Testis (tissue), 3 donors: ENCODE data around the gene TMEM106C. TPM values are rescaled to one million over a fixed set of nuclear protein-coding genes. Genes with fewer than 3 reads are reported as not detected.

ENCODE experiments used
- DNase-seq: peaks from one replicate; pipeline ENCODE4 v3.0.0-alpha.2; 2019
- H3K27ac ChIP-seq, 2 donors: fragments of 200-600 bp; sonication (generic); one replicate each; pipeline ENCODE4 v1.5.1; 2019
- H3K27me3 ChIP-seq: fragments of 200-600 bp; sonication (generic); one replicate; pipeline ENCODE4 v1.5.1; 2019
- H3K36me3 ChIP-seq: fragments of 200-600 bp; sonication (generic); one replicate; pipeline ENCODE4 v1.5.1; 2017; ENCODE audit warnings: low read depth; ENCODE audit errors: missing control alignments
- H3K4me1 ChIP-seq: fragments of 200-600 bp; sonication (generic); one replicate; pipeline ENCODE4 v1.5.1; 2019
- H3K4me3 ChIP-seq, 2 donors: fragments of 200-600 bp; sonication (generic); one replicate each; pipeline ENCODE4 v1.5.1; 2017 to 2019
- H3K9me3 ChIP-seq: fragments of 200-600 bp; sonication (generic); one replicate; pipeline ENCODE4 v1.5.1; 2017
- CTCF ChIP-seq, 3 experiments: fragments of 450-650 bp in 2 of 3; fragments of 200-600 bp in 1 of 3; sonication (generic) in 1 of 3; IDR thresholded peaks; one replicate each; pipeline ENCODE4 v1.5.1; 2016 to 2019; ENCODE audit warnings: antibody characterized with exemption in 3 of 3, mild to moderate bottlenecking in 2 of 3, moderate library complexity in 1 of 3
- POLR2A ChIP-seq: fragments of 450-650 bp; IDR thresholded peaks from one replicate; pipeline ENCODE4 v1.6.1; 2017; ENCODE audit warnings: antibody characterized with exemption, mild to moderate bottlenecking, moderate library complexity
- WGBS, 2 donors: methylation state at CpG; one replicate each; pipeline ENCODE4 v1.1.5; 2018; 5-methylcytosine and 5-hydroxymethylcytosine counted together
- intact Hi-C: fragments of 100-400 bp; cut with DNase I; formaldehyde crosslinking; loops from one replicate; pipeline ENCODE4 v1.15.1; 2023; ENCODE audit warnings: low total_unique reads
- polyA plus RNA-seq: library from polyadenylated mRNA; stranded (reverse); fragments of 350-450 nt; fragmentation: Illumina TruSeq; extraction: RNeasy Lipid Tissue Mini Kit (QIAGEN cat#74804); gene quantifications from one replicate; pipeline ENCODE4 v1.2.3, GENCODE V29; 2014; ENCODE audit warnings: low read depth, low replicate concordance; ENCODE audit not compliant: insufficient read depth
- total RNA-seq, 2 donors: library from RNA; depleted of rRNA; stranded (reverse); fragments of >200 nt; gene quantifications; one replicate each; pipeline ENCODE4 v1.2.3, GENCODE V29; 2016

TMEM106C gene
- total and polyA plus RNA-seq, 3 donors from 2014 or later: 63.5 to 132 (median 91.1) TPM

- 60 to 67% methylated on average over 15 of the region's 15 CpGs for WGBS, 2 donors
- Histone ChIP-seq H3K4me3 (no peak overlapping the region), H3K9me3 (no peaks in the 10 kb centered on the region), H3K27ac (no peak overlapping the region), H3K4me1 (peaks cover 5% of the 10 kb centered on the region), H3K27me3 (no peaks in the 10 kb centered on the region), H3K36me3 (no peaks in the 10 kb centered on the region)
- intact Hi-C loops: no loop called here
- TF ChIP-seq CTCF (IDR thresholded peaks at IDR 0.05) (no peak), POLR2A (no peak)
- DNase-seq: no peak
These were observed 25.0 kb downstream of the TMEM106C start for GRCh38 chr12:47988073-47989022.

GRCh38 chr12:47989023-47989417, 25.6 kb downstream of the TMEM106C start:
- Histone ChIP-seq H3K9me3 (no peaks in the 10 kb centered on the region), H3K4me3 (no peak overlapping the region), H3K27ac (no peak overlapping the region), H3K4me1 (peaks cover 5% of the 10 kb centered on the region), H3K27me3 (no peaks in the 10 kb centered on the region), H3K36me3 (no peaks in the 10 kb centered on the region)
- intact Hi-C loops: no loop called here
- no peak for DNase-seq
- 84 to 97% methylated on average over 8 of the region's 8 CpGs for WGBS, 2 donors
- TF ChIP-seq POLR2A: no peak
- TF ChIP-seq CTCF (IDR thresholded peaks at IDR 0.05): no peak

GRCh38 chr12:47989666-47990065, 26.3 kb downstream of the TMEM106C start:
- no peak for TF ChIP-seq CTCF (IDR thresholded peaks at IDR 0.05)
- TF ChIP-seq POLR2A: no peak
- H3K9me3 ChIP-seq: no peaks in the 10 kb centered on the region
- no peaks in the 10 kb centered on the region for H3K36me3 ChIP-seq
- 90 to 94% methylated on average over 12 of the region's 12 CpGs for WGBS, 2 donors
- peaks cover 5% of the 10 kb centered on the region for H3K4me1 ChIP-seq
- no peak overlapping the region for H3K4me3 ChIP-seq
- intact Hi-C loops: no loop called here
- no peaks in the 10 kb centered on the region for H3K27me3 ChIP-seq
- no peak for DNase-seq
- H3K27ac ChIP-seq: no peak overlapping the region

GRCh38 chr12:47990351-47991105, 27.1 kb downstream of the TMEM106C start:
- 89 to 91% methylated on average over 7 of the region's 7 CpGs for WGBS, 2 donors
- DNase-seq: no peak
- TF ChIP-seq POLR2A (no peak), CTCF (IDR thresholded peaks at IDR 0.05) (no peak)
- no peaks in the 10 kb centered on the region for H3K9me3 ChIP-seq
- H3K4me3 ChIP-seq: no peak overlapping the region
- intact Hi-C loops: no loop called here
- H3K4me1 ChIP-seq: peaks cover 5% of the 10 kb centered on the region
- H3K27ac ChIP-seq: no peak overlapping the region
- H3K27me3 ChIP-seq: no peaks in the 10 kb centered on the region
- H3K36me3 ChIP-seq: no peaks in the 10 kb centered on the region
